NCI-H510A (cell line): ENCODE data around the gene DCX.

ENCODE experiments used
- DNase-seq: peaks from one replicate; lab custom pipeline; 2025; lab: John Stamatoyannopoulos, UW

The DCX gene

GRCh38 chrX:111411983-111412382 is at the start of gene DCX:
Gene DCX (minus strand): TSS chrX:111412192. CDS start chrX:111410398, 1,794 bp downstream.
- DNase-seq = no peak

- no peak for DNase-seq
Measured at GRCh38 chrX:111460607-111461006, 48.6 kb upstream of the DCX start.

- DNase-seq = peak; percentile 4
Measured at GRCh38 chrX:111447298-111447697, 35.3 kb upstream of the DCX start.

GRCh38 chrX:111445485-111445884 is 33.5 kb upstream of the DCX start:
- no peak for DNase-seq

- DNase-seq = no peak
Measured at GRCh38 chrX:111444881-111445280, 32.9 kb upstream of the DCX start.

GRCh38 chrX:111443946-111444345 is 32.0 kb upstream of the DCX start:
- DNase-seq = no peak

GRCh38 chrX:111442791-111443190 is 30.8 kb upstream of the DCX start:
- no peak for DNase-seq

GRCh38 chrX:111435469-111435868 is 23.5 kb upstream of the DCX start:
- no peak for DNase-seq

GRCh38 chrX:111431001-111431400 is 19.0 kb upstream of the DCX start:
- DNase-seq = peak; percentile 22

- no peak for DNase-seq
Measured at GRCh38 chrX:111411557-111411956, 435 bp downstream of the DCX start.

GRCh38 chrX:111410590-111411078 is 1.4 kb downstream of the DCX start:
- DNase-seq = no peak

GRCh38 chrX:111409326-111409725 is 2.7 kb downstream of the DCX start:
- no peak for DNase-seq

GRCh38 chrX:111407948-111408347 is 4.0 kb downstream of the DCX start:
- no peak for DNase-seq

GRCh38 chrX:111402344-111402743 is 9.6 kb downstream of the DCX start:
- no peak for DNase-seq

- no peak for DNase-seq
Measured at GRCh38 chrX:111395149-111395548, 16.8 kb downstream of the DCX start.

- no peak for DNase-seq
Measured at GRCh38 chrX:111394569-111394968, 17.4 kb downstream of the DCX start.

- DNase-seq = no peak
Measured at GRCh38 chrX:111387470-111388070, 24.4 kb downstream of the DCX start.

- no peak for DNase-seq
Measured at GRCh38 chrX:111386615-111387233, 25.3 kb downstream of the DCX start.

GRCh38 chrX:111386077-111386476 is 25.9 kb downstream of the DCX start:
- DNase-seq = no peak

GRCh38 chrX:111382277-111382676 is 29.7 kb downstream of the DCX start:
- no peak for DNase-seq

- DNase-seq = peak; percentile 13
Measured at GRCh38 chrX:111376897-111377578, 35.0 kb downstream of the DCX start.

GRCh38 chrX:111376486-111376885 is 35.5 kb downstream of the DCX start:
- DNase-seq = no peak

- DNase-seq = no peak
Measured at GRCh38 chrX:111375747-111376146, 36.2 kb downstream of the DCX start.
